HepG2 (cell line): Measurements from ENCODE around the gene COQ6. TPM values are rescaled to one million over a fixed set of nuclear protein-coding genes. Genes with fewer than 3 reads are reported as not detected.

Source experiments
- ATAC-seq: fragments of 200-7000 bp; cut with Tn5 transposase; 3 replicates; pipeline ENCODE4 v1.9.1; 2020; ENCODE audit warnings: mild to moderate bottlenecking, moderate library complexity
- BruUV-seq: library from RNA; stranded (reverse); fragments of 400-500 nt; replicated peaks from 2 replicates; lab custom pipeline; 2021; lab: Mats Ljungman, UMichigan
- CTCF ChIA-PET: fragments of 300-600 bp; formaldehyde crosslinking; extraction: SDS; loops from one replicate; lab custom pipeline; 2021; ENCODE audit warnings: low total read pairs, inconsistent platforms, low intra/inter-chr PET ratio; lab: Yijun Ruan, JAX
- POLR2A ChIA-PET: fragments of 350-600 bp; sonication (Branson Sonifier 250); formaldehyde crosslinking; loops from one replicate; lab custom pipeline; 2020; ENCODE audit warnings: antibody characterized with exemption, inconsistent platforms; lab: Yijun Ruan, JAX
- DNase-seq: peaks from one replicate; pipeline ENCODE4 v3.0.0-alpha.2; 2015; ENCODE audit warnings: low spot score
- FAIRE-seq: peaks from 3 replicates; lab custom pipeline; 2011; peaks lifted over from hg19 to GRCh38; lab: Jason Lieb, UNC
- H2AFZ ChIP-seq: one replicate; pipeline ENCODE4 v1.6.1; 2011; ENCODE audit warnings: low read length, inconsistent platforms
- H3K27ac ChIP-seq: fragments of 300-600 bp; 3 replicates; pipeline ENCODE4 v1.8.0; 2011; ENCODE audit warnings: mixed run types, mild to moderate bottlenecking, mixed read lengths, low read length, inconsistent platforms; ENCODE audit not compliant: insufficient read depth; ENCODE audit errors: extremely low read length
- H3K27me3 ChIP-seq, 2 experiments: fragments of 200-600 bp in 1 of 2; 2 replicates in 1 of 2; 3 replicates in 1 of 2; pipeline versions ENCODE4 v1.6.0 to v1.8.0; 2011; ENCODE audit warnings: low read length in 2 of 2, mild to moderate bottlenecking in 2 of 2, moderate library complexity in 2 of 2, inconsistent platforms in 1 of 2; ENCODE audit not compliant: insufficient read depth in 2 of 2, control insufficient read depth in 1 of 2
- H3K36me3 ChIP-seq, 2 experiments: fragments of 200-600 bp in 1 of 2; replicated peaks in 1 of 2; 2 replicates in 1 of 2; 3 replicates in 1 of 2; pipeline versions ENCODE4 v1.5.1 to v1.8.0; 2011; ENCODE audit warnings: low read length in 2 of 2, inconsistent platforms in 1 of 2; ENCODE audit not compliant: insufficient read depth in 2 of 2, control insufficient read depth in 1 of 2
- H3K4me1 ChIP-seq: 2 replicates; pipeline ENCODE4 v1.5.1; 2012; ENCODE audit warnings: low read length, inconsistent platforms; ENCODE audit not compliant: insufficient read depth
- H3K4me2 ChIP-seq: 2 replicates; pipeline ENCODE4 v1.6.0; 2011; ENCODE audit warnings: low read depth, low read length, inconsistent platforms
- H3K4me3 ChIP-seq, 3 experiments: fragments of 200-600 bp in 1 of 3; sonication (generic), shearing (Covaris generic) in 1 of 3; replicated peaks in 1 of 3; 2 replicates each; pipeline ENCODE4 v1.5.1; 2011 to 2016; ENCODE audit warnings: low read length in 3 of 3, inconsistent platforms in 2 of 3, low read depth in 2 of 3, mild to moderate bottlenecking in 2 of 3, control low read depth in 1 of 3, mixed read lengths in 1 of 3; ENCODE audit not compliant: insufficient read depth in 1 of 3
- H3K79me2 ChIP-seq: one replicate; pipeline ENCODE4 v1.6.1; 2011; ENCODE audit warnings: low read length, inconsistent platforms; ENCODE audit not compliant: insufficient read depth
- H3K9ac ChIP-seq: 2 replicates; pipeline ENCODE4 v1.6.0; 2011; ENCODE audit warnings: mild to moderate bottlenecking, low read depth, low read length, inconsistent platforms; ENCODE audit not compliant: insufficient read depth
- H3K9me3 ChIP-seq: 2 replicates; pipeline ENCODE4 v1.5.1; 2012; ENCODE audit warnings: mild to moderate bottlenecking, low read length
- H4K20me1 ChIP-seq: 2 replicates; pipeline ENCODE4 v1.6.0; 2011; ENCODE audit warnings: inconsistent platforms, mild to moderate bottlenecking, low read length, moderate library complexity; ENCODE audit not compliant: insufficient read depth
- ETV6 ChIP-seq: sonication (generic); formaldehyde crosslinking; conservative IDR thresholded peaks from 2 replicates; pipeline ENCODE4 v1.4.0; 2020; ENCODE audit warnings: missing genetic modification reagents
- MAFF ChIP-seq: IDR thresholded peaks from 2 replicates; pipeline ENCODE4 v1.6.1; 2011; ENCODE audit warnings: low read depth, low read length, improper control_type of control experiment
- MAFK ChIP-seq, 2 experiments: IDR thresholded peaks in 1 of 2; conservative IDR thresholded peaks in 1 of 2; 2 replicates each; pipeline ENCODE4 v1.6.1; 2011; ENCODE audit warnings: improper control_type of control experiment in 2 of 2, low read length in 2 of 2
- MATR3 ChIP-seq: sonication (generic); formaldehyde crosslinking; IDR thresholded peaks from 2 replicates; pipeline ENCODE4 v1.4.0; 2020; ENCODE audit warnings: missing genetic modification reagents
- ZNF629 ChIP-seq: sonication (generic); formaldehyde crosslinking; conservative IDR thresholded peaks from 2 replicates; pipeline ENCODE4 v1.5.0; 2020; ENCODE audit warnings: missing genetic modification reagents
- ZNF772 ChIP-seq: sonication (generic); formaldehyde crosslinking; IDR thresholded peaks from 2 replicates; pipeline ENCODE4 v1.5.0; 2020; ENCODE audit warnings: mild to moderate bottlenecking, missing genetic modification reagents
- WGBS: methylation state at CpG from one replicate; pipeline ENCODE4 v1.1.6; 2017; ENCODE audit warnings: low lambda C conversion rate; 5-methylcytosine and 5-hydroxymethylcytosine counted together
- in situ Hi-C: cut with HindIII; loops from 2 replicates; pipeline ENCODE4 v1.10.0; 2017; ENCODE audit warnings: low pct_unique_long_range_greater_than_20kb; ENCODE audit not compliant: extremely low pct_ligation_motif_present
- intact Hi-C: fragments of 100-400 bp; cut with micrococcal nuclease; formaldehyde crosslinking; loops from one replicate; pipeline ENCODE4 v1.10.0; 2022; ENCODE audit not compliant: unreplicated experiment
- polyA plus RNA-seq, 8 experiments: library from polyadenylated mRNA; depleted of rRNA in 3 of 8; stranded (reverse) in 7 of 8; unstranded in 1 of 8; fragments of >200 nt; fragmentation: Illumina TruSeq in 4 of 8; extraction: Trizol in 4 of 8; gene quantifications; 2 replicates each; pipeline versions ENCODE4 v1.2.1 to v1.2.3, GENCODE V29; 2011 to 2016; ENCODE audit warnings: low read depth in 4 of 8, missing spikeins in 1 of 8, mixed read lengths in 1 of 8; ENCODE audit not compliant: insufficient read depth in 1 of 8
- total RNA-seq, 5 experiments: library from RNA; depleted of rRNA; stranded (reverse); fragments of >200 nt; fragmentation: Illumina TruSeq; extraction: Trizol; gene quantifications; 2 replicates each; pipeline ENCODE4 v1.2.3, GENCODE V29; 2016; ENCODE audit warnings: low read depth in 1 of 5
- TF ChIP-seq, protein P1 (sequence below): sonication (generic); formaldehyde crosslinking; conservative IDR thresholded peaks from 2 replicates; pipeline ENCODE4 v1.8.0; 2022; ENCODE audit warnings: missing genetic modification reagents

The COQ6 gene
- total and polyA plus RNA-seq, 2 of the 13 experiments (the other 11 are each of a cell fraction or from before 2014, with no cell fraction given) = 18.9 to 34.7 TPM

DNA sequence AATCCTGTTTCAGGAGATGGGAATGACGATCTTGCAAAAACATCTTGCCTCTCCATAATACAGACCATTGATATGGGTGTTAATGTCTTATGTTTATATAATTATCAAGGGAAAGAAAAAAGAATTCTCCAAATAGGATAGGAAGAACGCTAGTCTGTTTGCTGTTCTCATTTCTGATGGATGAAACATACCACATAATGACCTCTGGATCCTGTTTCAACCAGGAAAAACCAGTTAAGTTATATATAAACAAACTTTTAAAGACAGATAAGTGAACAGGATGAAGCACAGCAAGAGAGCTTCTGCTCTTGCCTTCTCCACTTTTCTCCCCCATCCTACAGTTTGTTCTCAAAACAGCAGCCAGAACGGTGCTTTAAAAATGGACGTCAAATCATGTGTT lies 27.8 kb downstream of the COQ6 start:
- in situ Hi-C loops (no loop called here), intact Hi-C loops (no loop called here)
- POLR2A ChIA-PET = interaction anchor here (1.4 kb wide), 1 partner anchor 19 kb away, joined by 6 read pairs; no protein-coding TSS in a partner anchor
- CTCF ChIA-PET = no interaction called here
- Histone ChIP-seq H3K4me1 (peaks cover 20% of the 10 kb centered on the region), H3K9me3 (no peaks in the 10 kb centered on the region), H2AFZ (no peak overlapping the region), H3K36me3 (peaks cover 15 to 52% of the 10 kb centered on the region in 2 experiments), H3K4me3 (no peak overlapping the region), H3K9ac (no peak overlapping the region), H3K79me2 (no peaks in the 10 kb centered on the region), H3K4me2 (no peak overlapping the region), H3K27ac (no peak overlapping the region), H3K27me3 (no peaks in the 10 kb centered on the region), H4K20me1 (no peaks in the 10 kb centered on the region)
- TF ChIP-seq MAFF = 0 out of 2 replicates have a peak, but pooled peaks have one; percentile 19
- TF ChIP-seq, protein P1, sequence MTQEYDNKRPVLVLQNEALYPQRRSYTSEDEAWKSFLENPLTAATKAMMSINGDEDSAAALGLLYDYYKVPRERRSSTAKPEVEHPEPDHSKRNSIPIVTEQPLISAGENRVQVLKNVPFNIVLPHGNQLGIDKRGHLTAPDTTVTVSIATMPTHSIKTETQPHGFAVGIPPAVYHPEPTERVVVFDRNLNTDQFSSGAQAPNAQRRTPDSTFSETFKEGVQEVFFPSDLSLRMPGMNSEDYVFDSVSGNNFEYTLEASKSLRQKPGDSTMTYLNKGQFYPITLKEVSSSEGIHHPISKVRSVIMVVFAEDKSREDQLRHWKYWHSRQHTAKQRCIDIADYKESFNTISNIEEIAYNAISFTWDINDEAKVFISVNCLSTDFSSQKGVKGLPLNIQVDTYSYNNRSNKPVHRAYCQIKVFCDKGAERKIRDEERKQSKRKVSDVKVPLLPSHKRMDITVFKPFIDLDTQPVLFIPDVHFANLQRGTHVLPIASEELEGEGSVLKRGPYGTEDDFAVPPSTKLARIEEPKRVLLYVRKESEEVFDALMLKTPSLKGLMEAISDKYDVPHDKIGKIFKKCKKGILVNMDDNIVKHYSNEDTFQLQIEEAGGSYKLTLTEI (CRISPR knock-in tag) = no peak
- no peak for TF ChIP-seq MATR3
- TF ChIP-seq MAFK (conservative IDR thresholded peaks at IDR 0.05 in 1 of 2, IDR thresholded peaks at IDR 0.05 in 1 of 2; ENCODE audit: low read length in 2 of 2) = peak; percentile 50 to 71
- WGBS = 75% methylated on average over 4 of the region's 4 CpGs
- DNase-seq (no peak), FAIRE-seq (no peak), ATAC-seq (no peak; the same call in 2 of the 3 replicates)
- BruUV-seq = no TSS peak

DNA sequence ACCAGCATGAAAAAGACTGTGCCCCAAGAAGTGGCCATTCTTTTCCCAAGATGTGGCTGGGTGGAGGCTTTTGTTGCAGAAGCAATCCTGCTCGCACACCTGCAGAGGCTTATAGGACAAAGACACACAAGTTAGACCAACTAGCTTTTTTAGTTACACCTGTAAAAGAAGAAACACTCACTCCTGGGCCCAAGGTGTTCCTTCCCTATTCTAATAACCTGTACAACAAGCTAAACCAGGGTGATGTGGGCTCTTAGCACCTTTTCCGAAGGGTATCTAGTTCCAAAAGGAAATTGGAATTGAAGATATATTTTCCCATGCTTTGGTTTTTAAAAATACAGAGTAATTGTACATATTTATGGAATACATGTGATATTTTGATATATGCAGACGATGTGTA lies 38.0 kb downstream of the COQ6 start:
- DNase-seq (no peak), ATAC-seq (no peak)
- Histone ChIP-seq H3K4me1 (peaks cover 47% of the 10 kb centered on the region), H3K36me3 (peaks cover 7 to 29% of the 10 kb centered on the region in 2 experiments)
- TF ChIP-seq ZNF772 (CRISPR knock-in tag) = no peak
- TF ChIP-seq ZNF629 = no peak
- TF ChIP-seq ETV6 (CRISPR knock-in tag) = no peak
- TF ChIP-seq, all 625 proteins: peak for 0
- WGBS = 92% methylated on average over 3 of the region's 3 CpGs
- Histone ChIP-seq H3K4me3 (no peak overlapping the region), H3K9ac (no peak overlapping the region), H2AFZ (no peak overlapping the region), H3K27ac (peak overlapping the region; percentile 16), H3K79me2 (peaks cover 7% of the 10 kb centered on the region), H3K27me3 (no peaks in the 10 kb centered on the region), H4K20me1 (no peaks in the 10 kb centered on the region), H3K4me2 (no peak overlapping the region), H3K9me3 (no peaks in the 10 kb centered on the region)
- in situ Hi-C loops = no loop called here
- intact Hi-C loops = no loop called here
- ChIA-PET CTCF (no interaction called here), POLR2A (interaction anchor here (0.9 to 2.2 kb wide), 2 partner anchors 9 to 34 kb away, joined by 3 to 14 read pairs; no protein-coding TSS in a partner anchor)
- no peak for FAIRE-seq
- BruUV-seq = no TSS peak
